HAP-1 (cell line): ENCODE data around the gene ZSCAN31.
"Not testable (repeated sequence)": the region's sequence is repeated elsewhere in the genome, so short reads cannot be mapped to it uniquely, and the experiment has no call there.

Experiments
- DNase-seq, 2 experiments: peaks; one replicate each; pipeline ENCODE4 v3.0.0-alpha.2; 2016 to 2020; ENCODE audit warnings: low spot score in 2 of 2
- H3K27me3 ChIP-seq: fragments of 250-450 bp; sonication (Bioruptor Pico); 2 replicates; pipeline ENCODE4 v1.5.1; 2020; ENCODE audit warnings: low read depth, mild to moderate bottlenecking, moderate library complexity
- H3K36me3 ChIP-seq: fragments of 250-450 bp; sonication (Bioruptor Pico); replicated peaks from 2 replicates; pipeline ENCODE4 v1.5.1; 2020; ENCODE audit warnings: mild to moderate bottlenecking
- H3K4me1 ChIP-seq: fragments of 250-450 bp; sonication (Bioruptor Pico); 2 replicates; pipeline ENCODE4 v1.5.1; 2020; ENCODE audit warnings: mild to moderate bottlenecking
- H3K4me3 ChIP-seq: fragments of 250-450 bp; sonication (Bioruptor Pico); 2 replicates; pipeline ENCODE4 v1.5.1; 2020; ENCODE audit warnings: mild to moderate bottlenecking, moderate library complexity
- H3K9me3 ChIP-seq: fragments of 250-450 bp; sonication (Bioruptor Pico); 2 replicates; pipeline ENCODE4 v1.5.1; 2020; ENCODE audit warnings: mild to moderate bottlenecking, moderate library complexity
- in situ Hi-C: fragments of 300-500 bp; cut with MboI; formaldehyde crosslinking; loops from 3 replicates; pipeline ENCODE4 v1.14.3; 2020; ENCODE audit warnings: low sequenced_read_pairs, inconsistent platforms, mixed read lengths

Gene ZSCAN31

DNA sequence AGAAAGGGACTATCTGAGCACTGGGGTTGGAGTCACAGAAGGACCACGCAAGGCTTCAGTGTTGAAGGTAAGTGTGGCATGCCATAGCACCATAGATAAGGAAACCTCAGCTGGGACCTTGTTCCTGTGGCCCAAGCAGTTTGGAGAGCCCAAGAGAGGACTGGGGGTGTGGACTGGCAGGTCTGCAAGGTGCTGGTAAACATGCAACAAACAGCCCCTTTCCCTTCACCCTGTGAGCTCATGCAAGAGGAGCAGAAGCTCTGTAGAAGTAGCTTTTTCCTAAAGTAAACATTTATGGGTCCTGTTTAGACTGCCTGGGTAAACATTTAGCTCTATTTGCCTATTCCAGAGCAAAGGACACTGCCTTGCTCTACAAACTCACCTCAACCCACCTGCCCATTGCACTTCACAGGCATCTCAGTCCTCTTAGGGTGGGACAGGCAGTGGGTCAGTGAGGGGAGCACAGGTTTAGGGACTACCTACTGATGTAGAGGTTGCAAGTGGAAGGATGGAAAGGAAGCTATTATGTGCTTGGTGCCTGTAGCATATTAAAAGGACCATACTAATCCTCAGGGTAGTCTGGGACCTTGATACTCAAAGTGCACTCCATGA is 12.0 kb downstream of the ZSCAN31 start:
- in situ Hi-C loops, result no loop called here
- no peaks in the 10 kb centered on the region for H3K27me3 ChIP-seq
- no peak overlapping the region for H3K4me3 ChIP-seq
- no peaks in the 10 kb centered on the region for H3K36me3 ChIP-seq
- no peak for DNase-seq
- no peaks in the 10 kb centered on the region for H3K4me1 ChIP-seq
- peaks cover 6% of the 10 kb centered on the region; the same call in 1 of the 2 replicates for H3K9me3 ChIP-seq

DNA sequence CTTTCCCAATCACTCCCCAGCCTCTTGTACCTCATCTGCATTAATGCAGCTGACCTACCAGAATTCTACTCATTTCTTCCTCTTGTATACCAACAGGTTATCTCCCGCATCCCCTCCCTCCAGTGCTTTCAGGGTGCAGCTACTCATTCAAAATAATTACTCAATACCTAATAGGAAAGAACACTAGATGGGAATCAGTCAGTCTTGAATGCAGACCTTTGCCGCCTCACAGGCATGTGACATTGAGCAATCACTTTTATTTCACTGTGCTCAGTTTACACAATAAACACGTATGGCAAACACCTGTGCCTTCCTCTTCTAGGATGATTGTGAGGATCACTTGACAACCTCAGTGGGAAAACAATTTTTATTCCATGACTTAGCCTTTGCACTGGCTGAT is 13.3 kb downstream of the ZSCAN31 start:
- no peak overlapping the region for H3K4me3 ChIP-seq
- in situ Hi-C loops, result no loop called here
- no peak for DNase-seq
- peaks cover 6% of the 10 kb centered on the region; the same call in 1 of the 2 replicates for H3K9me3 ChIP-seq
- no peaks in the 10 kb centered on the region for H3K27me3 ChIP-seq
- H3K4me1 ChIP-seq, result no peaks in the 10 kb centered on the region
- H3K36me3 ChIP-seq, result no peaks in the 10 kb centered on the region

DNA sequence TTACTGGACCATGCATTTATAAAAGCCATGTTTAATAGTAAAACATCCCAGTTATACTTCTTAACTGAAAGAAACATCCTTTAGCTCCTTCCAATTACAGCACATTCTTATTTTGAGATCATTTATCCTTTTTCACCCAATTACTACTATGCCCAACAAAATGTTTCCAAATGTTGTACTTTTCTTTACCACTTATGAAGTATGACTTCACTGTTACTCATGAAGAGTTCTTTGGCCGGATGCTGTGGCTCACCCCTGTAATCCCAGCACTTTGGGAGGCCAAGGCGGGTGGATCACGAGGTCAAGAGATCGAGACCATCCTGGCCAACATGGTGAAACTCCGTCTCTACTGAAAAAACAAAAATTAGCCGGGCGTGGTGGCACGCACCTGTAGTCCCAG is 18.1 kb downstream of the ZSCAN31 start:
- not testable (repeated sequence) for H3K36me3 ChIP-seq

DNA sequence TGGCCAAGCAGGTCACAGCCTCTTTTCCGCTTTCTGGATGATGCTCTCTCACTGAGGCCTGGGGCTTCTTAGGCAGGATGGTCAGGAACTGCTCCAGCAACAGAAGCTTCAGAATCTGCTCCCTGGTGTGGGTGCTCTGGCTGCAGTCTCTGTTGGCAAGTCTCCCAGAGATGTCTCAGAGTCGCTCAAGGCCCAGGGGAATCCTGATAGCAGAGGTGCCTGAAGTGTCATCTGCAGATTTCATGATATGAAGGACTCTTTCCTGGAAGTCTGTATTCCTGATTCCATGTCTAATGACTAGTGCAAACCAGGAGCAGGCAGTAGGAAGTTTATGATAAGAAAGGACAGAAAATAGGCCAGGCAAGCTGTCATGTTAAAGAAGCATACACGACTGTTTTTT is 20.3 kb downstream of the ZSCAN31 start:
- H3K4me1 ChIP-seq, result peaks cover 8% of the 10 kb centered on the region
- no peaks in the 10 kb centered on the region for H3K36me3 ChIP-seq
- no peak for DNase-seq
- H3K4me3 ChIP-seq, result no peak overlapping the region
- in situ Hi-C loops, result no loop called here
- H3K9me3 ChIP-seq, result no peaks in the 10 kb centered on the region
- H3K27me3 ChIP-seq, result no peaks in the 10 kb centered on the region

More for the DNA sequence above, 18.1 kb downstream of the ZSCAN31 start:
- H3K27me3 ChIP-seq, H3K9me3 ChIP-seq, DNase-seq, H3K4me3 ChIP-seq, in situ Hi-C loops, H3K4me1 ChIP-seq: not testable (repeated sequence)

DNA sequence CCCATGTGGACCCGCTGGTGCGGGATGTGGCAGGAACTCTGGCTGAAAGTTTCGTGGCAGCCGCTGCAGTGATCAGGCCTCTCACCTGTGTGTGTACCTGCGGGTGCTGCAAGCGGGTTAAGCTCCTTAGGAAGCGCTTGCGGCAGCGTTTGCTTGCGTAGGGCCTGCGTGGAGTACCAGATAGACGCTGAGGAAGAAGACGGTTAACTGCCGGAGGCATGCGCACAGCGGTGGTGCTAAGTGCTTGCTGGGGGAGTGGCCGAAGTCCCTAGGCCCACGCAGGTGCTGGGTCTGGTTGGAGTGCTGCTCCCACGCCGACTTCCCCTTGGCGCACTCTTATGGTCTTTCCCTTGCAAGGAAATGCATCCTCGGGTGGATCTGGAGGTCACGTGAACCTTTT is 23.0 kb downstream of the ZSCAN31 start:
- no peaks in the 10 kb centered on the region for H3K27me3 ChIP-seq
- in situ Hi-C loops, result no loop called here
- no peak overlapping the region for H3K4me3 ChIP-seq
- H3K4me1 ChIP-seq, result peaks cover 8% of the 10 kb centered on the region
- no peak for DNase-seq
- no peaks in the 10 kb centered on the region for H3K9me3 ChIP-seq
- H3K36me3 ChIP-seq, result no peaks in the 10 kb centered on the region

DNA sequence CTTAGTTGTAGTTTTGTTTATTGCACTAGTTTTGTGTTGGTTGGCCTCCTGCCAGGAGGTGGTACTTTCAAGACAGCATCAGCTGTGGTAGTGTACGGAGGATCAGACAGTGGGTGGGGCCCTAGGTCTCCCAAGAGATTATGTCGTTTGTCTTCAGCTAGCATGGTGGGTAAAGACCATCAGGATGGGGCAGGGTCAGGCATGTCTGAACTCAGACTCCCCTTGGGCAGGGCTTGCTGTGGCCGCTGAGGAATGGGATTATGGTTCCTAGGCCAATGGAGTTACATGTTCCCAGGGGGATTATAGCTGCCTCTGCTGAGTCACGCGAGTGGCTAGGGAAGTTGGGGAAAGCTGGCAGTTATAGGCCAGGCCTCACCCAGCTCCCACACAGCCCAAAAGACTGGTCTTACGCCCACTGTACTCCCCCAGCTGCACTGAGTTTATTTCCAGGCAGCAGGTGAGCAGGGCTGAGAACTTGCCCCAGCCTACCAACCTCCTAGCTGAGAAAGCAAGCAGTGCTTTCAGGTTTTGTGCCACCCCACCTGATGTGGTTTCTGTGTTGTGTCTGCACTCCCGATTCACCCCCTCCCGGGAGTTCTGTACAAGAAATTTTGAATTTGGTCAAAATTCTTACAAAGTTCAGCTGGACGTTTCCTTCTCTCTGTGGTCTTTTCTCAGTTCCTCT is 24.7 kb downstream of the ZSCAN31 start:
- H3K9me3 ChIP-seq, result no peaks in the 10 kb centered on the region
- DNase-seq, result peak; percentile 33 to 74

DNA sequence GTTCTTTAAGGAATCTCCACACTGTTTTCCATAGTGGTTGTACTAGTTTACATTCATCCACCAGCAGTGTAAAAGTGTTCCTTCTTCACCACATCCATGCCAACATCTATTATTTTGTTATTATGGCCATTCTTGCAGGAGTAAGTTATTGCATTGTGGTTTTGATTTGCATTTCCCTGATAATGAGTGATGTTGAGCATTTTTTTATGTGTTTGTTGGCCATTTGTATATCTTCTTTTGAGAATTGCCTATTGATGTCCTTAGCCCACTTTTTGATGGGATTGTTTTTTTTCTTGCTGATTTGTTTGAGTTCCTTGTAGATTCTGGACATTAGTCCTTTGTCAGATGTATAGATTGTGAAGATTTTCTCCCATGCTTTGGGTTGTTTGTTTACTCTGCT is 29.6 kb downstream of the ZSCAN31 start:
- DNase-seq, in situ Hi-C loops, H3K4me3 ChIP-seq, H3K9me3 ChIP-seq, H3K36me3 ChIP-seq, H3K27me3 ChIP-seq, H3K4me1 ChIP-seq: not testable (repeated sequence)

More for the DNA sequence above, 24.7 kb downstream of the ZSCAN31 start:
- H3K4me3 ChIP-seq, result no peak overlapping the region
- H3K4me1 ChIP-seq, result peaks cover 8% of the 10 kb centered on the region
- H3K36me3 ChIP-seq, result no peaks in the 10 kb centered on the region
- no peaks in the 10 kb centered on the region for H3K27me3 ChIP-seq
- in situ Hi-C loops, result no loop called here

DNA sequence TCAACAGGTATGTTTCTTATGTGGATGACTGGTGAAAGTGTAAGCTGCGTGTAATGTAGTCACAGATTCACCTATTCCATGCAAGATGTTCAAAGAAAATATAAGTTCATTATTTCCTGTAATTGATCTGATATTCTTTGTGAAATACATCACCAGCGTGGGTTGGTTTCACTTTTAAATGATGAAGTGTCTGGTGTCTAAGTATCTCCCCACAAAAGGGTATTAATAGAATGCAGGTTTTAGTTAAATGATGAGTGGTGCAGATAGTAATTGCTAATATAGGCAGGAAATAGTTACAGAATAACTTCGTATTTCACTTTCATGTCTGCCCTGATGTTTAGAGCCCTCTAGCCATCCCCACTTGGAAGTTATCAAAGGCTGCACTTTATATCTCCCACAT is 32.4 kb downstream of the ZSCAN31 start:
- Histone ChIP-seq H3K27me3 (no peaks in the 10 kb centered on the region), H3K36me3 (peaks cover 7% of the 10 kb centered on the region), H3K4me1 (no peaks in the 10 kb centered on the region), H3K9me3 (no peaks in the 10 kb centered on the region), H3K4me3 (no peak overlapping the region)
- in situ Hi-C loops, result no loop called here
- DNase-seq, result no peak

DNA sequence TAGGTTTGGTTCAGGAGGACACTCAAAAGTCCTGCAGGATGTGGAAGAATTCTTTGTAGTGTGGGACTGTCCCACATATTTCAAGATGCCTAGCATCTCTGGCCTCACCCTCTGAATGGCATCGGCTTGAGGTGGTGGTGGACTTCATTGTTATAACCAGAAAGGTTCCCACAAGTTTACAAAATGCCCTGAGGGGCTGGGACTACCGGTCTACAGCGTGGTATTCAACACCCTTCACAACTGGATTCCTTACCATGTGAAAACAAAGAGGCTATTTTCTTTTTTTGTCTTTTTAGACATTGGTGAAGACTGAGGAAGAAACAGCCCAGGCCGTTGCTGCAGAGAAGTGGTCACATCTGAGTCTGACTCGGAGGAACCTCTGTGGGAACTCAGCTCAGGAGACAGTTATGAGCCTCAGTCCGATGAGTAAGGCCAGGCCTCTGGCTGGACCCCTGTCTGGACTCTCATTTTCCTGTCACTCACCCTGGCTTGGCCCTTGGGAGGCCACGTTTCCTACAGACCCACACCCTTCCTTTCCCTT is 39.4 kb downstream of the ZSCAN31 start:
- Histone ChIP-seq H3K4me3 (no peak overlapping the region), H3K4me1 (no peaks in the 10 kb centered on the region), H3K27me3 (no peaks in the 10 kb centered on the region), H3K9me3 (no peaks in the 10 kb centered on the region), H3K36me3 (peaks cover 7% of the 10 kb centered on the region)
- in situ Hi-C loops, result no loop called here
- peak in 1 of 2 experiments; percentile 10 for DNase-seq

DNA sequence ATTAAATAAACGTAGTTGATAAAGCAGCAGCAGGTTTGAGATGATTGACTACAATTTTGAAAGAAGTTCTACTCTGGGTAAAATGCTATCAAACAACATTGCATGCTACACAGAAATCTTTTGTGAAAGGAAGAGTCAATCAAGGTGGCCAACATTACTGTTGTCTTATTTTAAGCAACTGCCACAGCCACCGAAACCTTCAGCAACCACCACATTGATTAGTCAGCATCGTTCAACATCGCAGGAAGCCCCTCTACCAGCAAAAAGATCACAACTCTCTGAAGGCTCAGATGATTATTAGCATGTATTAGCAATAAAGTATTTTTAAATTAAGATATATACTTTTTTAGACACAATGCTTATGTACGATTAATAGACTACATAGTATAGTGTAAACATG is 40.6 kb downstream of the ZSCAN31 start:
- H3K9me3 ChIP-seq, result no peaks in the 10 kb centered on the region
- no peak for DNase-seq
- in situ Hi-C loops, result no loop called here
- no peaks in the 10 kb centered on the region; the same call in 1 of the 2 replicates for H3K36me3 ChIP-seq
- no peak overlapping the region for H3K4me3 ChIP-seq
- no peaks in the 10 kb centered on the region for H3K27me3 ChIP-seq
- H3K4me1 ChIP-seq, result no peaks in the 10 kb centered on the region

DNA sequence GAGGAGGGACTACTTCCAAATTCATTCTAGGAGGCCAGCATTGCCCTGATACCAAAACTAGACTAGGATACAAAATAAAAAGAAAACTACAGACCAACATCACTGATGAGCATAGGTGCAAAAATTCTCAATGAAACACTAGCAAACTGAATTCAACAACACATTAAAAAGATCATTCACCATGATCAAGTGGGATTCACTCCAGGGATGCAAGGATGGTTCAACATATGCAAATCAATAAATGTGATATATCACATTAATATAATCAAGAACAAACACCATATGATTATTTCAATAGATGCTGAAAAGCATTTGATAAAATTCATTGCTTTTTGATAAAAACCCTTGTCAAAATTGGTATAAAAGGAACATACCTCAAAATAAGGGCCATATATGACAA is 44.4 kb downstream of the ZSCAN31 start:
- no peak overlapping the region for H3K4me3 ChIP-seq
- no peaks in the 10 kb centered on the region for H3K4me1 ChIP-seq
- no peaks in the 10 kb centered on the region for H3K9me3 ChIP-seq
- no peaks in the 10 kb centered on the region for H3K27me3 ChIP-seq
- no peak for DNase-seq
- in situ Hi-C loops, result no loop called here
- peaks cover 14% of the 10 kb centered on the region for H3K36me3 ChIP-seq

DNA sequence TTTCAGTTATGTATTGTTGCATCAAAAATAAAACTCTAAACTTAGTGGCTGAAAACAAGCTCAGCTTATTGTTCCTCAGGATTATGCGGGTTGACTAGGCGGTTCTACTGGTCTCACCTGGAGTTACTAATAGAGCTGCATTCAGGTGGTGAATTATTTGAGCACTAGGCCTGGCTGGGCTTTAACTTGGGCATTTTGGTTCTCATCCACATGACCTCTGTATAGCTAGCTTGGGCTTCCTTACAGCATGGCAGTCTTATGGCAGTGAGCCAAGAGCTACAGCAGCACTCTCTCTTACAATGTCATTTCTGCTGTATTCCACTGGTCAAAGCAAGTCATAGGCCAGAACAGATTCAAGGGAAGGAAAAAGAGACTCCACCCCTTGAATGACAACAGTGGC is 53.0 kb downstream of the ZSCAN31 start:
- H3K27me3 ChIP-seq, result no peaks in the 10 kb centered on the region
- in situ Hi-C loops, result no loop called here
- H3K4me1 ChIP-seq, result peaks cover 17% of the 10 kb centered on the region
- no peaks in the 10 kb centered on the region for H3K9me3 ChIP-seq
- peak overlapping the region; percentile 74; the same call in 1 of the 2 replicates for H3K4me3 ChIP-seq
- H3K36me3 ChIP-seq, result peaks cover 32% of the 10 kb centered on the region
- DNase-seq, result peak in 1 of 2 experiments; percentile 18

DNA sequence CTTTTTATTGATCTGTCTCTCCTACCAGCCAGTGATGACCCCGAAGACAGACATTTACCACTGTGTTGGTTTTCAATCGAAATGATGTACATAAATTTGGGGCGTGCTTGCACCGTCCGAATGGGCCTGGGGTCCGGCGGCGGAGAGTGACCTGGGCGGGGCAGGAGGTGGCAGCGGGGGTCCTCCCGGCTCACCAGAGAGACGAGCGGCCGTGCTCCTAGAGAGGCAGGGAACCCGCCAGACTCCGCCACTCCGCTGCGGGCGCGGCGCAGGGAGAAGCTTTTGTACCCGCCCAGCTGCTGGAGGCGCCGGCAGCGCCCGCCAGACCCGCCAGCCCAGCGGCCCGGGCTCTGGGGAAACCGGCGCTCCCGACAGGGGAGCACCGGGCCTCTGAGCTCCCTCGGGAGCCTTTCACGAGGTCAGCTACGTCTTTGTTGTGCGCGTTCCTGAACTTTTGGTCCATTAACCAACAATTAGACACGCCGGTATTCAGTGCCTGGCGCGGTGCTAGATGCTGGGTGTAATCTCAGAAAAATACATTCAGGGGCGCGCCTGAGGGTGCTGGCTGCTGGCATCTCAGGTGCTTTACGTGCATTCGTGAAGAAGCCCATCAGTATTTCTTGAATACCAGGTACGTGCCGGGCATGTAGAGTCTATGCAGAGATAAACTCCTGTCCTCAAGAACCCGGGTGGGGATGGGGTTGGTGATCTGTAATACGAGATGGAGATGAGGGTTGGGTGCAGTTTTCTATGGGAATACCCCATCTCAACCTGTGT is 54.5 kb downstream of the ZSCAN31 start, which contains the start of gene PGBD1:
Gene PGBD1, plus strand, starts transcription at position 285 of the 777 bp plus-strand sequence. CDS start 2,242 bp downstream, outside the sequence.
- Histone ChIP-seq H3K9me3 (no peaks in the 10 kb centered on the region), H3K36me3 (peaks cover 31% of the 10 kb centered on the region), H3K4me1 (peaks cover 17% of the 10 kb centered on the region), H3K4me3 (peak within 1 kb of the TSS; percentile 74), H3K27me3 (no peaks in the 10 kb centered on the region)
- in situ Hi-C loops, result no loop called here
- DNase-seq, result peak; percentile 67 to 91
